ENCODE data around the gene RMRP. TPM values are rescaled to one million over a fixed set of nuclear protein-coding genes. Genes with fewer than 3 reads are reported as not detected.

The RMRP gene
- over 10,000 TPM in 3 of 10 donors, 1,000 to 10,000 TPM in 7; 3,879 to 14,997 (median 5,788) TPM for total RNA-seq
- 100 to 1,000 TPM in 1 of 2 donors, 10 to 100 TPM in 1; 14.9 to 476 TPM for polyA plus RNA-seq
- long read RNA-seq, donor 1: 0 reads
- long read RNA-seq, donor 2: 0 reads
- long read RNA-seq, donor 3: 0 reads

GRCh38 chr9:35657546-35658136 lies at the start of gene RMRP:
TSS of gene RMRP (minus strand) at chr9:35658019.
- TF ChIP-seq CTCF (IDR thresholded peaks at IDR 0.05): peak in 7 of 9 donors; percentile 14 to 59 (median 46)
- Histone ChIP-seq H3K4me1 (peaks cover 0 to 56% (median 34%) of the 10 kb centered on the region in 9 donors), H3K4me3 (peak within 1 kb of the TSS; percentile 73 to 98 (median 88)), H3K9me3 (no peaks in the 10 kb centered on the region), H3K36me3 (peaks cover 0 to 29% (median 9%) of the 10 kb centered on the region in 9 donors), H3K27ac (peak within 1 kb of the TSS; percentile 95 to 99 (median 98)), H3K27me3 (no peaks in the 10 kb centered on the region)
- DNase-seq (peak; percentile 96 to 98), ATAC-seq (peak; percentile 94 to 97 (median 96))
- 0 to 1% methylated on average over 42 of the region's 42 CpGs for WGBS, 2 donors
- intact Hi-C loops (cut with DNase I): loop anchor here in 9 of 10 donors (1.0 to 10.0 kb wide), 14 partner anchors 31 to 247 kb away; partner anchors contain the start of genes HINT2 (in 3 of the 9), SPAG8 (in 3 of the 9), TPM2 (in 2 of the 9) and CREB3 (in 1 of the 9)

DNA sequence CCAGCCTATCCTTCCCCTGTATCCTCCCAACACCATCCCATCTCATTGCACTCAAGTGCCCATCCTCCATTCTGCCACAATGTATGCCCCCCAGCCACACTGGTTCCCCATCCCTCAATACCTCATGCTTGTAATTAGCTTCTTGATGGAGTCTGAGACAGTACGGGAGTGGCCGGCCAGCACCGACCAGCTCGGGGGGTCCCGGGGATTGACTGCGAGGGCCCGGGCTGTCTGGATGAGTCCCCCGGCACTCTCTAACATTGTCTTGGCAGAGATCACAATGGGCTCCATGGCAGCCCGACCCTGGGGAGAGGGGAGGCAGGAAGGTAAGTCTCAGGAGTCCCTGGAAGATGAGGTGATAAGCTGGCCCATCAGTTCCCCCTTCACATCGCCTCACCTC lies 49.1 kb upstream of the RMRP start:
- intact Hi-C loops (cut with DNase I): no loop called here
- H3K27ac ChIP-seq: no peak overlapping the region
- ATAC-seq: no peak
- no peak for TF ChIP-seq CTCF (IDR thresholded peaks at IDR 0.05)
- H3K27me3 ChIP-seq: no peaks in the 10 kb centered on the region
- no peak for DNase-seq
- no peaks in the 10 kb centered on the region for H3K9me3 ChIP-seq
- peaks cover 0 to 10% (median 0%) of the 10 kb centered on the region in 9 donors for H3K4me1 ChIP-seq
- 88 to 94% methylated on average over 10 of the region's 10 CpGs for WGBS, 2 donors
- no peak overlapping the region for H3K4me3 ChIP-seq
- peaks cover 19 to 100% (median 96%) of the 10 kb centered on the region in 9 donors for H3K36me3 ChIP-seq

DNA sequence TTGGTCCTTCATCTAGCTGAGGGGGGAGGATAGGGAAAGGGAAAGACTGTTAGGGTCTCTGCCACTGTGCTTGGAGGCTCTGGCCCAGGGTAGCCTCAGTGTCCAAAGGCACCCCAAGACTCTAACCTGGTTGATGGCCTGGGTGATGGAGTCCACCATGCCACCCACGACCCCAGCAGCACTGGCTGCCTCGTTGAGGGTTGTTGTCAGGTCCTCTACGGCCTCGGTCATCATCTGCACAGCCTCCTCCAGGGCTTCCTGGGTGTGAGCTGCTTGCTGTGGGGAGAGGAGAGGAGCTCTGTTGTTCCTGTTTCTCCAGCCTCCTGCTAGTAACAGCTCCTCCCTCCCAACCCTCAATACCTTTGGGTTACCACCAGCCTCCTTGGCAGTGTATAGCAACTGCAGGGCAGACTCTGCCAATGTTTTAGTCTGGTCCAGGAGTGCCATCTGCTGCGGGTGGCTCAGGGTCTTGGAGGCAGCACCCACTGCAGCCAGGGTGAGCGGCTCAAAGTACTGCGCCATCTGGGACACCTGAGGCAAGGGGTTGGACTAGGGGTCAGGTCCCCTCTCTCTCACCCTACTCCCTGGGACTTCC lies 48.1 kb upstream of the RMRP start:
- Histone ChIP-seq H3K9me3 (no peaks in the 10 kb centered on the region), H3K4me3 (no peak overlapping the region), H3K4me1 (peaks cover 0 to 13% (median 0%) of the 10 kb centered on the region in 9 donors), H3K27ac (no peak overlapping the region), H3K36me3 (peaks cover 19 to 100% (median 96%) of the 10 kb centered on the region in 9 donors), H3K27me3 (no peaks in the 10 kb centered on the region)
- intact Hi-C loops (cut with DNase I): no loop called here
- no peak for DNase-seq
- ATAC-seq: no peak
- WGBS, 2 donors: 89 to 97% methylated on average over 7 of the region's 7 CpGs
- no peak for TF ChIP-seq CTCF (IDR thresholded peaks at IDR 0.05)

DNA sequence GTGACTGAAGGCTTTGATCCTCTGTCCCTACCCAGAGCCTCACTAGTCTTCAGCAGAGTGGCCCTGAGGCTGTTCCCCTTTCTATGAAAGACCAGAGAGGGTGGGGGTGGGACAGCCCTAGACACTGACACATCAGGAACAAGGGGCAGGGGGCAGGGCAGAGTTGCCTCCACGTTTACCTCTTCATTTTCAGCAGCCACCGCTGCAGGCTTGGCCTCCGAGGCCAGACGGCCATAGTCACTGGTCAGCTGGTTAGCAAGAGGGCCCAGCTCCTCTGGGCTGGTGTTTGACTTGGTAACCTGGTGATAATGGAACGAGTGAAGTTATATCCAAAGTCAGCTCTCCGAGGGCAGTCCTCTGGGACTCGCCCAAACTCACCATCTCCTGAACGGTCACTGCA lies 47.6 kb upstream of the RMRP start:
- ATAC-seq (no peak), DNase-seq (no peak)
- 78 to 82% methylated on average over 8 of the region's 8 CpGs for WGBS, 2 donors
- no peaks in the 10 kb centered on the region for H3K9me3 ChIP-seq
- H3K36me3 ChIP-seq: peaks cover 16 to 100% (median 96%) of the 10 kb centered on the region in 9 donors
- H3K4me3 ChIP-seq: no peak overlapping the region
- intact Hi-C loops (cut with DNase I): no loop called here
- no peaks in the 10 kb centered on the region for H3K27me3 ChIP-seq
- peaks cover 0 to 19% (median 5%) of the 10 kb centered on the region in 9 donors for H3K4me1 ChIP-seq
- TF ChIP-seq CTCF (IDR thresholded peaks at IDR 0.05): no peak
- H3K27ac ChIP-seq: peak overlapping the region in 2 of 10 donors; percentile 9 to 44
